Calu3 (cell line): ENCODE data around the gene KCNT1. TPM values are rescaled to one million over a fixed set of nuclear protein-coding genes. Genes with fewer than 3 reads are reported as not detected.

Experiments used
- BruUV-seq: library from RNA; stranded (reverse); fragments of 400-500 nt; replicated peaks from 2 replicates; lab custom pipeline; 2021; lab: Mats Ljungman, UMichigan
- CTCF ChIA-PET: fragments of 300-600 bp; sonication (Branson Sonifier 250); formaldehyde crosslinking; loops from one replicate; lab custom pipeline; 2022; ENCODE audit warnings: antibody characterized with exemption; lab: Charles Lee
- DNase-seq: peaks from one replicate; pipeline ENCODE4 v3.0.0; 2022
- H3K27ac Mint-ChIP-seq: one replicate; pipeline ENCODE4 v1.8.0; 2022; ENCODE audit warnings: mixed read lengths; ENCODE audit not compliant: unreplicated experiment
- H3K27me3 Mint-ChIP-seq: one replicate; pipeline ENCODE4 v1.8.0; 2022; ENCODE audit warnings: mixed read lengths; ENCODE audit not compliant: unreplicated experiment
- H3K36me3 Mint-ChIP-seq: one replicate; pipeline ENCODE4 v1.8.0; 2022; ENCODE audit warnings: mild to moderate bottlenecking, moderate library complexity, mixed read lengths; ENCODE audit not compliant: insufficient read depth, unreplicated experiment
- H3K4me1 Mint-ChIP-seq: one replicate; pipeline ENCODE4 v1.8.0; 2022; ENCODE audit warnings: mild to moderate bottlenecking, low read depth, mixed read lengths; ENCODE audit not compliant: unreplicated experiment
- H3K4me3 Mint-ChIP-seq: one replicate; pipeline ENCODE4 v1.8.0; 2022; ENCODE audit warnings: mild to moderate bottlenecking, low read depth, moderate library complexity, mixed read lengths; ENCODE audit not compliant: unreplicated experiment
- H3K9me3 Mint-ChIP-seq: one replicate; pipeline ENCODE4 v1.8.0; 2022; ENCODE audit warnings: low read depth, mixed read lengths; ENCODE audit not compliant: unreplicated experiment
- CTCF ChIP-seq: fragments of 200-600 bp; IDR thresholded peaks from one replicate; pipeline ENCODE4 v1.8.0; 2022; ENCODE audit warnings: antibody characterized with exemption; ENCODE audit not compliant: unreplicated experiment
- intact Hi-C: fragments of 100-400 bp; cut with micrococcal nuclease; formaldehyde crosslinking; loops from one replicate; pipeline ENCODE4 v1.10.0; 2022; ENCODE audit not compliant: unreplicated experiment
- total RNA-seq: library from RNA; stranded (reverse); gene quantifications from 2 replicates; pipeline ENCODE4 v1.2.3, GENCODE V29; 2022

KCNT1 gene
- total RNA-seq, 1 experiment from 2014 or later, result not detected

- TF ChIP-seq CTCF, result no peak
- Mint-ChIP-seq H3K4me3 (no peak overlapping the region), H3K27ac (no peak overlapping the region), H3K36me3 (no peaks in the 10 kb centered on the region), H3K9me3 (no peaks in the 10 kb centered on the region), H3K4me1 (no peaks in the 10 kb centered on the region), H3K27me3 (peaks cover 17% of the 10 kb centered on the region)
- CTCF ChIA-PET, result interaction anchor here (0.6 kb wide), 1 partner anchor 921 kb away, joined by 3 read pairs; no protein-coding TSS in a partner anchor
- intact Hi-C loops, result no loop called here
- no TSS peak for BruUV-seq
- DNase-seq, result no peak
These were observed 87.9 kb downstream of the KCNT1 start for GRCh38 chr9:135789838-135790291.

GRCh38 chr9:135790356-135790755, 88.4 kb downstream of the KCNT1 start:
- H3K27me3 Mint-ChIP-seq, result peaks cover 17% of the 10 kb centered on the region
- intact Hi-C loops, result no loop called here
- H3K4me1 Mint-ChIP-seq, result no peaks in the 10 kb centered on the region
- TF ChIP-seq CTCF, result no peak
- no peaks in the 10 kb centered on the region for H3K9me3 Mint-ChIP-seq
- H3K4me3 Mint-ChIP-seq, result no peak overlapping the region
- no TSS peak for BruUV-seq
- no peaks in the 10 kb centered on the region for H3K36me3 Mint-ChIP-seq
- CTCF ChIA-PET, result interaction anchor here (0.6 kb wide), 1 partner anchor 920 kb away, joined by 3 read pairs; no protein-coding TSS in a partner anchor
- no peak overlapping the region for H3K27ac Mint-ChIP-seq
- no peak for DNase-seq

- no peaks in the 10 kb centered on the region for H3K4me1 Mint-ChIP-seq
- no peaks in the 10 kb centered on the region for H3K9me3 Mint-ChIP-seq
- DNase-seq, result no peak
- intact Hi-C loops, result no loop called here
- no peak overlapping the region for H3K4me3 Mint-ChIP-seq
- CTCF ChIA-PET, result no interaction called here
- BruUV-seq, result no TSS peak
- no peak overlapping the region for H3K27ac Mint-ChIP-seq
- no peak for TF ChIP-seq CTCF
- H3K27me3 Mint-ChIP-seq, result peaks cover 17% of the 10 kb centered on the region
- H3K36me3 Mint-ChIP-seq, result no peaks in the 10 kb centered on the region
These were observed 88.9 kb downstream of the KCNT1 start for GRCh38 chr9:135790850-135791249.

GRCh38 chr9:135791431-135792267, 89.7 kb downstream of the KCNT1 start:
- no peaks in the 10 kb centered on the region for H3K4me1 Mint-ChIP-seq
- no TSS peak for BruUV-seq
- no peaks in the 10 kb centered on the region for H3K36me3 Mint-ChIP-seq
- no peak for DNase-seq
- no peaks in the 10 kb centered on the region for H3K9me3 Mint-ChIP-seq
- no peak overlapping the region for H3K4me3 Mint-ChIP-seq
- no peak overlapping the region for H3K27ac Mint-ChIP-seq
- CTCF ChIA-PET, result no interaction called here
- no peak for TF ChIP-seq CTCF
- H3K27me3 Mint-ChIP-seq, result peaks cover 17% of the 10 kb centered on the region
- intact Hi-C loops, result no loop called here
